NB4 (cell line): Measurements from ENCODE around the gene CAMK1G.

Experiments
- POLR2A ChIP-seq: IDR thresholded peaks from 2 replicates; pipeline ENCODE4 v1.6.1; 2011; ENCODE audit warnings: mild to moderate bottlenecking; ENCODE audit not compliant: insufficient read length; ENCODE audit errors: extremely low read depth
- TF ChIP-seq, protein P1 (sequence below): IDR thresholded peaks from one replicate; pipeline ENCODE4 v1.5.1; 2012; ENCODE audit warnings: low read depth, low read length

DNA sequence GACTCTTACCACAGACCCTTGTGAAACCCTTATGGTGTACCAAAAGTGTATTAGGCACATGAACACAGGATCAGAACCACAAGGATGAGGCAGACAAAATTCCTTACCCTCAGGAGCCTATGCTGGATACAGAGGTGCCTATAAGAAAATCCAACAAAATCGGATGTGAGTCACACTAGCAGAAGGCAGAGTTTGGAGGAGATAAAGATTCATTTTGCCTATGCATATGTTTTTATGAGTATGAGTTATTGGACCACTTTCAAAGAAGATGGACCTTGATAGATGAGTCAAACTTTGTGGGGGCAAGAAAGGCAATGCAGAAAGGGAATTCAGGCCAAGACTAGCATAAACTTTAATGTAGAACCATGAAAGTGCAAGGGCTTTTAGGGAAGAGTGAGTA is 17.0 kb downstream of the CAMK1G start:
- TF ChIP-seq, protein P1, sequence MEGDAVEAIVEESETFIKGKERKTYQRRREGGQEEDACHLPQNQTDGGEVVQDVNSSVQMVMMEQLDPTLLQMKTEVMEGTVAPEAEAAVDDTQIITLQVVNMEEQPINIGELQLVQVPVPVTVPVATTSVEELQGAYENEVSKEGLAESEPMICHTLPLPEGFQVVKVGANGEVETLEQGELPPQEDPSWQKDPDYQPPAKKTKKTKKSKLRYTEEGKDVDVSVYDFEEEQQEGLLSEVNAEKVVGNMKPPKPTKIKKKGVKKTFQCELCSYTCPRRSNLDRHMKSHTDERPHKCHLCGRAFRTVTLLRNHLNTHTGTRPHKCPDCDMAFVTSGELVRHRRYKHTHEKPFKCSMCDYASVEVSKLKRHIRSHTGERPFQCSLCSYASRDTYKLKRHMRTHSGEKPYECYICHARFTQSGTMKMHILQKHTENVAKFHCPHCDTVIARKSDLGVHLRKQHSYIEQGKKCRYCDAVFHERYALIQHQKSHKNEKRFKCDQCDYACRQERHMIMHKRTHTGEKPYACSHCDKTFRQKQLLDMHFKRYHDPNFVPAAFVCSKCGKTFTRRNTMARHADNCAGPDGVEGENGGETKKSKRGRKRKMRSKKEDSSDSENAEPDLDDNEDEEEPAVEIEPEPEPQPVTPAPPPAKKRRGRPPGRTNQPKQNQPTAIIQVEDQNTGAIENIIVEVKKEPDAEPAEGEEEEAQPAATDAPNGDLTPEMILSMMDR = no peak
- no peak for TF ChIP-seq POLR2A
